ENCODE results near the gene DUSP16.

The DUSP16 gene

GRCh38 chr12:12563290-12563928 lies 746 bp upstream of the DUSP16 start:
- H3K27ac ChIP-seq: peak overlapping the region; percentile 98 to 100
- intact Hi-C loops (cut with DNase I; ENCODE audit: low total_unique reads): loop anchor here (5.0 to 10.0 kb wide), 3 partner anchors 141 to 206 kb away; partner anchors contain the start of gene BORCS5
- no peak for DNase-seq
- no peaks in the 10 kb centered on the region for H3K27me3 ChIP-seq
- no peaks in the 10 kb centered on the region for H3K36me3 ChIP-seq
- H3K4me1 ChIP-seq: peaks cover 0 to 35% (median 19%) of the 10 kb centered on the region in 4 donors
- TF ChIP-seq CTCF (IDR thresholded peaks at IDR 0.05): no peak
- H3K9me3 ChIP-seq: no peaks in the 10 kb centered on the region
- H3K4me3 ChIP-seq: peak overlapping the region; percentile 70 to 89

- peaks cover 0 to 43% (median 21%) of the 10 kb centered on the region in 4 donors for H3K4me1 ChIP-seq
- intact Hi-C loops (cut with DNase I; ENCODE audit: low total_unique reads): loop anchor here (5.0 to 10.0 kb wide), 3 partner anchors 143 to 205 kb away; partner anchors contain the start of gene BORCS5
- no peaks in the 10 kb centered on the region for H3K36me3 ChIP-seq
- DNase-seq: peak in 1 of 2 donors; percentile 68
- no peaks in the 10 kb centered on the region for H3K9me3 ChIP-seq
- H3K27ac ChIP-seq: peak overlapping the region; percentile 98 to 100
- H3K27me3 ChIP-seq: no peaks in the 10 kb centered on the region
- peak overlapping the region; percentile 70 to 89 for H3K4me3 ChIP-seq
- TF ChIP-seq CTCF (IDR thresholded peaks at IDR 0.05): no peak
Measured at GRCh38 chr12:12562016-12562483, 613 bp downstream of the DUSP16 start.

- Histone ChIP-seq H3K4me3 (peak overlapping the region; percentile 70 to 89), H3K36me3 (no peaks in the 10 kb centered on the region), H3K4me1 (peaks cover 0 to 47% (median 21%) of the 10 kb centered on the region in 4 donors), H3K27ac (peak overlapping the region; percentile 98 to 100), H3K27me3 (no peaks in the 10 kb centered on the region), H3K9me3 (no peaks in the 10 kb centered on the region)
- TF ChIP-seq CTCF (IDR thresholded peaks at IDR 0.05): no peak
- peak; percentile 66 to 87 for DNase-seq
- intact Hi-C loops (cut with DNase I; ENCODE audit: low total_unique reads): loop anchor here (5.0 to 10.0 kb wide), 3 partner anchors 143 to 204 kb away; partner anchors contain the start of gene BORCS5
Measured at GRCh38 chr12:12561371-12562015, 1.2 kb downstream of the DUSP16 start.

- intact Hi-C loops (cut with DNase I; ENCODE audit: low total_unique reads): loop anchor here (5.0 to 10.0 kb wide), 3 partner anchors 144 to 203 kb away; partner anchors contain the start of gene BORCS5
- H3K36me3 ChIP-seq: no peaks in the 10 kb centered on the region
- no peak for TF ChIP-seq CTCF (IDR thresholded peaks at IDR 0.05)
- H3K4me3 ChIP-seq: peak overlapping the region; percentile 70 to 89
- H3K4me1 ChIP-seq: peaks cover 0 to 55% (median 23%) of the 10 kb centered on the region in 4 donors
- peak overlapping the region; percentile 98 to 100 for H3K27ac ChIP-seq
- H3K9me3 ChIP-seq: no peaks in the 10 kb centered on the region
- DNase-seq: peak; percentile 64 to 71
- H3K27me3 ChIP-seq: no peaks in the 10 kb centered on the region
Measured at GRCh38 chr12:12560587-12561370, 1.9 kb downstream of the DUSP16 start.

GRCh38 chr12:12559719-12560296 lies 2.9 kb downstream of the DUSP16 start:
- Histone ChIP-seq H3K27ac (no peak overlapping the region), H3K36me3 (no peaks in the 10 kb centered on the region), H3K4me3 (no peak overlapping the region), H3K9me3 (no peaks in the 10 kb centered on the region), H3K27me3 (no peaks in the 10 kb centered on the region), H3K4me1 (peaks cover 0 to 60% (median 23%) of the 10 kb centered on the region in 4 donors)
- no peak for TF ChIP-seq CTCF (IDR thresholded peaks at IDR 0.05)
- DNase-seq: no peak
- intact Hi-C loops (cut with DNase I; ENCODE audit: low total_unique reads): loop anchor here (5.0 to 10.0 kb wide), 3 partner anchors 145 to 203 kb away; partner anchors contain the start of gene BORCS5
